ENCODE results near the gene LIMA1.
A peak's percentile ranks its signal among the peaks of the same experiment; 100 is the strongest.
"Not testable (repeated sequence)": the region's sequence is repeated elsewhere in the genome, so short reads cannot be mapped to it uniquely, and the experiment has no call there.

LIMA1 gene

DNA sequence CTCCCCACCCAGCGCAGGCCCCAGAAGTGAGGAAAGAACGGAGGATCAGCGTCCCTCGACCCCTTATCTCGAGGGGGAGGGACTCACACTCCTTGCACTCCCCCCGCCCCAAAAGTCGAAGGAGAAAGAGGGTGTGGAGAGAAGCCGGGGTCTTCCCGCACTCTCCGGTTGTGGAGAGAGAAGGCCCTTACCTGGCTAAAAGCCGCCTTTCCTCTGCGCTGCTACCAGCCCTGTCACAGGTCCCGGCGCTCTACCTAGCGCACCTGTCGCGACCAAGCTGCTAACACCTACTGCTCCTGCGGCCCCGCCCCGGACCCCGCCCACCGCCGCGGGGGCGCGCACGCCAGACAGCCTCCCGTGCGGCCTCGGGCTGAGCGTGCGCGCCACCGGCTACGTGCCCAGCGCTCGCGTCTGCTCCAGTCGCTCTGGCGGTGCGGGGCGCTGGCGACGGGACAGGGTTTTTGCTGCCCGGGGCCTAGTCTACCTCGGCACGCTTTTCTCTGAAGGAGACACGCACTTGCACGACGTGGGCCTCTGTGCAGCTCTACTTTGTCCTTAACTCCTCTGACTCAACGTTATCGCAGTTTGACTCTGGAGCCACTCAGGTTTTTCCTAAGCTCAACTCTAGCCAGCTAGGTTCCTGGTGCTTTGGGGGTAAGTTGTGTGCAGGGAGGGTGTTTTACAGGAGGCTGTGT, at the start of gene LIMA1:
Gene LIMA1, minus strand, starts transcription at position 292 of the 695 bp plus-strand sequence. CDS start 34,769 bp downstream, outside the sequence.
- DNase-seq (ENCODE audit: low spot score) = peak; percentile 90

- DNase-seq (ENCODE audit: low spot score) = no peak
Observed at GRCh38 chr12:50331745-50332144, 48.4 kb upstream of the LIMA1 start.

DNA sequence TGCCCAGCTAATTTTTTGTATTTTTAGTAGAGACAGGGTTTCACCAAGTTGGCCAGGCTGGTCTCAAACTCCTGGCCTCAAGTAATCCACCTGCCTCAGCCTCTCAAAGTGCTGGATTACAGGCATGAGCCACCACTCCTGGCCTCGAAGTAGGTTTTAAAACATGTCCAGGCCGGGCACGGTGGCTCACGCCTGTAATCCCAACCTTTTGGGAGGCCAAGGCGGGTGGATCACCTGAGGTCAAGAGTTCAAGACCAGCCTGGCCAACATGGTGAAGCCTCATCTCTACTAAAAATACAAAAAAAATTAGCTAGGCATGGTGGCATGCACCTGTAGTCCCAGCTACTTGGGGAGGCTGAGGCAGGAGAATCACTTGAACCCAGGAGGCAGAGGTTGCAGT, 45.3 kb upstream of the LIMA1 start:
- DNase-seq (ENCODE audit: low spot score) = not testable (repeated sequence)

GRCh38 chr12:50326590-50327284, 43.4 kb upstream of the LIMA1 start:
- DNase-seq (ENCODE audit: low spot score) = no peak

DNA sequence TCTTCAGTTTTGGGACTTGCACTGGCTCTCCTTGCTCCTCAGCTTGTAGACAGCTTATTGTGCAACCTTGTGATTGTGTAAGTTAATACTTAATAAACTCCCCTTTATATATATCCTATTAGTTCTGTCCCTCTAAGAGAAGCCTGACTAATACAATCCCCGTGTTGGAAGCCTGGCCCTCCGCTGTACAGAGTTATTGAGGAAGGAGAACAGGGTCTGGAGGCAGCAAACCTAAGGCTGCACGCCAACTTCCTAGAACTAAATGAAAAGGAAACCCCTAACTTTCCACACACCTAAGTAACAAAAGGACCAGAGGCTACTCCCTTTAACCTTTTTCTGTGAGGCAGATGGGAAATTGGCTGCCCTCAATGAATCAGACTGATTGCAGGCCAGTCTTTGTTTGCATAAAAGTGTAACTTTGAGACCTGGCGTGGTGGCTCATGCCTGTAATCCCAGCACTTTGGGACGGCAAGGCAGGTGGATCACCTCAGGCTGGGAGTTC, 42.6 kb upstream of the LIMA1 start:
- no peak for DNase-seq (ENCODE audit: low spot score)

- DNase-seq (ENCODE audit: low spot score) = not testable (repeated sequence)
Observed at GRCh38 chr12:50324770-50325169, 41.5 kb upstream of the LIMA1 start.

GRCh38 chr12:50324077-50324476, 40.8 kb upstream of the LIMA1 start:
- not testable (repeated sequence) for DNase-seq (ENCODE audit: low spot score)

DNA sequence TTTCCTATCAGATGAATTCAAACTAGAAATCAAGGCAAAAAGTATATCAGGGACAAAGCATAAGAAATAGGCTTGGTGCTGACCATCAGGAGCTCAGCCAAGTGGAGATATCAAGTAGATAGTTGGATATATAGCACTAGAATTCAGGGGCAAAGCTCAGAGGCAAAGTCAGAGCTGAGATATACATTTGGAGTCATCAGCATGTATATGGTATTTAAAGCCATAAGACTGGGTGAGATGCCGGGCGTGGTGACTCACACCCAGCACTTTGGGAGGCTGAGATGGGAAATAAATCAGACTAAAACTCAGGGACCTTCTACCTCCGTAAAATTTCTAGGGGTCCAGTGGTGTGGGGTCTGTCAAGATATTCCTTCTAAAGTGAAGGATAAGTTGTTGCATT, 38.9 kb upstream of the LIMA1 start:
- DNase-seq (ENCODE audit: low spot score) = no peak

GRCh38 chr12:50317203-50317602, 33.9 kb upstream of the LIMA1 start:
- no peak for DNase-seq (ENCODE audit: low spot score)

GRCh38 chr12:50315803-50316202, 32.5 kb upstream of the LIMA1 start:
- DNase-seq (ENCODE audit: low spot score) = no peak

- peak; percentile 35 for DNase-seq (ENCODE audit: low spot score)
Observed at GRCh38 chr12:50314636-50315312, 31.5 kb upstream of the LIMA1 start.

DNA sequence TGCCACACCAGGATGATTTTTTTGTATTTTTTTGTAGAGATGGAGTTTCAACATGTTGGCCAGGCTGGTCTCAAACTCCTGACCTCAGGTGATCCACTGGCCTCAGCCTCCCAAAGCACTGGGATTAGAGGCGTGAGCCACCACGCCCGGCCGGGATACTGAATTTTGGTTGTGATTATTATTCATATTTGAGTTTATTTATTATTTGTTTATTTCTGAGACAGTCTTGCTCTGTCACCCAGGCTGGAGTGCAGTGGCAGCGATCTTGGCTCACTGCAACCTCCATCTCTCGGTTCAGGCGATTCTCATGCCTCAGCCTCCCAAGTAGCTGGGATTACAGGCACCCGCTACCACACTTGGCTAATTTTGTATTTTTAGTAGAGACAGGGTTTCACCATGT, 30.7 kb upstream of the LIMA1 start:
- DNase-seq (ENCODE audit: low spot score) = not testable (repeated sequence)

DNA sequence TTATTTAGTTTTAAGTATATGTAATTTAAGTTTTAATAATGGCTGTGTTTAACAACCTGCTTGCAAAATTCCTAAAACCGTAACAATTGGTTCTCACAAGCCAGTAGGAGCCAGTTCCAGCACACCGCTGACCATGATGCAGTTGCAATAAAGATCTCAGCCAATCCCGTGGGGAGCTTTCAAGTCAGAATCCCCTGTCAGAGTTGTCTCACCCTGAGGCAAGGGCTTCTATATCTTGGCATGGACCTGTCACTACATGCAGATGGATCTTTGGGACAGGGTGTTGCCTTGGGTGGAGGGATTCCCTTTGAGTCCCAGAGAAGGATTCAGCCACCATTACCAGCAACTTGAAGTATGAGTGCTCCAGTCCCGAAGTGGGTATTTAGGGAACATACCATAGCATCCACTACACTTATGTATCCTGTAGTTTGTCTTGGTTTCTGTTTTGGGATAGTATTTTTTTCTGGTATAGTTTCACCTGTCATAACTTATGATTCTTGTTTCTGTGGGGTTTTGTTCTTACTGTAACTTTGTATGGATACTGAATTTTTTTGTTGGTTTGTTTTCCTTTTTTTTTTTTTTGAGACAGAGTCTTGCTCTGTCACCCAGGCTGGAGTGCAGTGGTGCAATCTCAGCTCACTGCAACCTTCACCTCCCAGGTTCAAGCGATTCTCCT, 30.1 kb upstream of the LIMA1 start:
- DNase-seq (ENCODE audit: low spot score) = no peak

GRCh38 chr12:50311858-50312609, 28.7 kb upstream of the LIMA1 start:
- DNase-seq (ENCODE audit: low spot score) = not testable (repeated sequence)

DNA sequence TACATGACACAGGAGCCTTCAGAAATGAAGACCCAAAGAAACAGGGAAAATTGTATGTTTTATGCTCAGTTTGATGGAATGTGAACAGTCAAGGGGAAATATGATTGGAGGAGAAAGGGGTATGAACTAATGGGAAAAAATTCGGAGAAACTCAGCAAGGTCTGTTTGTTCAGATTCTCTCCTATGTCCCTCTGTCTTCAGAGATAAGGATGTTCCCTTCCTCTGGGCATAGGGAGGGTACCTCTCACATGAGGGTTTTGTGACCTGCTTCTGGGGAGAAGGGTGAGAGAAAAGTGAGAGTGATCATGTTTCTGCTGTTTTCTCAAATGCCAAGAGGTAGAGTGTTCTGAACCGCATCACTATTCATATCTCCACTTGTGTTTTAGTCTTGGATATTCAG, 26.6 kb upstream of the LIMA1 start:
- DNase-seq (ENCODE audit: low spot score) = no peak

GRCh38 chr12:50302686-50303085, 19.4 kb upstream of the LIMA1 start:
- DNase-seq (ENCODE audit: low spot score) = no peak

- DNase-seq (ENCODE audit: low spot score) = no peak
Observed at GRCh38 chr12:50297996-50298395, 14.7 kb upstream of the LIMA1 start.

GRCh38 chr12:50297027-50297426, 13.7 kb upstream of the LIMA1 start:
- DNase-seq (ENCODE audit: low spot score) = no peak

GRCh38 chr12:50296554-50296953, 13.2 kb upstream of the LIMA1 start:
- DNase-seq (ENCODE audit: low spot score) = no peak

DNA sequence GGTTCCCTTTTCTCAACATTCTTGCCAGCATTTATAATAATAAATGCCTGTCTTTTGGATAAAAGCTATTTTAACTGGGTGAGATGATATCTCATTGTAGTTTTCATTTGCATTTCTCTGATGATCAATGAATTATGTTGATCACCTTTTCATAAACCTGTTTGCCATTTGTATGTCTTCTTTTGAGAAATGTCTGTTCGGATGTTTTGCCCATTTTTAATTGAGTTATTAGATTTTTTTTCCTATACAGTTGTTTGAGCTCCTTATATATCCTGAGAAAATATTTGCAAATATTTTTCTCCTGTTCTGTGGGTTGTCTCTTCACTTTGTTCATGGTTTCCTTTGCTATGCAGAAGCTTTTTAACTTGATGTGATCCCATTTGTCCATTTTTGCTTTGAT, 8.1 kb upstream of the LIMA1 start:
- DNase-seq (ENCODE audit: low spot score) = no peak

DNA sequence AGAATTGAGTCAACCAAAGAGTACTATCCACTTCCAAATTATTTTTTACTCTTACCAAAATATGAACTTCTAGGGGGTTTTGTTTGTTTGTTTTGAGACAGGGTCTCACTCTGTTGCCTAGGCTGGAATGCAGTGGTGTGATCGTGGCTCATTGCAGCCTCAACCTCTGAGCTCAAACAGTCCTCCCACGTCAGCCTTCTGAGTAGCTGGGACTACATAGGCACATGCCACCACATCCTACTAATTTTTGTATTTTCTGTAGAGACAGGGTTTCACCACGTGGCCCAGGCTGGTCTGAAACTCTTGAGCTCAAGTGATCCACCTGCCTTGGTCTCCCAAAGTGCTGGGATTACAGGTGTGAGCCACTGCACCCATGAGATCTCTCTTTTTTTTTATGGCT, 7.4 kb upstream of the LIMA1 start:
- DNase-seq (ENCODE audit: low spot score) = not testable (repeated sequence)

DNA sequence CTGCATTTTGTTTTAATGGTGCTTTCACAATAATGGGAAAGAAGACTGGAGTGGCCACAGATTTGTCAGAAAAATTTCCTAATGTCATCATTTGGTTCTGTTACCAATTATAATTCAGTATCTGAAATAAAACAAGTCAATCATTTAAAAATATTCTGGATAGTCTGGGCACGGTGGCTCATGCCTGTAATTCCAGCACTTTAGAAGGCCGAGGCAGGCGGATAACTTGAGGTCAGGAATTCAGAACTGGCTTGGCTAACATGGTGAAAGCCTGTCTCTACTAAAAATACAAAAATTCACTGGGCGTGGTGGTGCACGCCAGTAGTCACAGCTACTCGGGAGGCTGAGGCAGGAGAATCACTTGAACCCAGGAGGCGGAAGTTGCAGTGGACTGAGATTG, 4.0 kb upstream of the LIMA1 start:
- DNase-seq (ENCODE audit: low spot score) = no peak
